Inferior parietal cortex (tissue), 1 donor: Measurements from ENCODE around the gene IFRD1.

Experiments used
- DNase-seq: peaks from one replicate; pipeline ENCODE4 v3.0.0-alpha.2; 2016; ENCODE audit errors: extremely low spot score

IFRD1 gene

GRCh38 chr7:112487457-112488263, 37.4 kb downstream of the IFRD1 start:
- no peak for DNase-seq

DNA sequence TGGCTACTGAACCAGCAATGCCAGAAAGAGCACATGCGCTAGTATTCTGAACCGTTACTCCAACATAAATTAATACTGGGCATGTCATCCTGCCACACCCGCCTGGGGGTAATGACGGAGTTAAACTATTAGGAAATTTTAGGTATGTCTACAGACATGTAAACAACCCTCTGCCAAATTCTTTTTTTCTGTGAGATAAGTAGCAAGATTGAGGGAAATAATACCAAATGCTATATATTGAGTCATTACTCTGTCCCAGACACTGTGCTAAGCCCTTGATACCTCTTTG, 37.9 kb downstream of the IFRD1 start:
- no peak for DNase-seq

- no peak for DNase-seq
Measured at GRCh38 chr7:112492186-112492585, 41.9 kb downstream of the IFRD1 start.

GRCh38 chr7:112494656-112495055, 44.4 kb downstream of the IFRD1 start:
- no peak for DNase-seq

- no peak for DNase-seq
Measured at GRCh38 chr7:112495156-112495788, 45.0 kb downstream of the IFRD1 start.

DNA sequence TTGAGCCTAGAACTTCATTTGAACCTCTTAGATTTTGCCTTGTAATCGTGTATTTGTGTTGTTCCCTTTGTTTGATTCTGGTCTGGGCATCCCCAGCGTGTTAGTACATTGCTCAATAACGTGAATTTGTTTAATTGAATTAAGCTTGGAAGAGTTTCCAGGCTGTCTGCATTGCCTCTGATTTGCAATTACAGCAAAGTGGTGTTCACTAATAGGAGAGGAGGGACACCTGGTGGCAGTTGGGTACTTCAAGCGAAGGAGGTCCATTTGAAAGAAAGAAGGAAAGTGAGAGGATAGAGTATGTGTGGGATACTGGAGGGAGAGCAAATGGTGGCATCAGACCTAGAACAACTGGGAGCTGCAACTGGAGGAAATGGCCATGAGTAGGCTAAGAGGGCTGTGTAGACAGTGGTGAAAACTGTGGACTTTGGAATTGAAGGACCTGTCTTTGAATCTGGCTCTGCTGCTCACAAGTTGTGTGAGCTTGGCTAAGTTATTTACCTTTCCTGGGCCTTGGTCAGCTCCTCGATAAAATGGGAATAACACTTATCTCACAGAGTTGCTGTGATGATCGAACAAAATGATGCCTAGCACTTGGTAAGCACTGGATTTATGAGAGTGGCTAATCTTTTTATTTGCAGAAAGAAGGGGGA, 45.7 kb downstream of the IFRD1 start:
- DNase-seq, result peak; percentile 74

DNA sequence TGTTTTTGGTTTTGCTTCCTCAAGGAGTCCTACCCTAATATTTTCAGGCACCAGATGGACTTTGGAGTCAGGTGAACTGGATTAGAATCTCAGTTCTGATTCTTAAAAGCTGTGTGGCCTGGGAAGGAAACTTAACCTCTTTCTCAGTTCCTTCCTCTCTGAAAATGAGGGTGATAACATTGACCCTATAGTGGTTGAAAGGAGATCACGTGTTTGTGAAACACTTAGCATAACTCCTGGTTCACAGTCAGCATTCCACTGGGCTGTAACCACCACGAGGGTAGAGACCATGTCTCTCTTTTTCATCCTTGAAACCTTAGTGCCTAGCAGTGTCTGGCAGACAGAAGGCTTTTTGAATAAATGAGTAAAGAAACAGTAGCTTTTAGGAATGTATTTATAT, 47.2 kb downstream of the IFRD1 start:
- DNase-seq, result no peak

- no peak for DNase-seq
Measured at GRCh38 chr7:112500619-112501018, 50.4 kb downstream of the IFRD1 start.

GRCh38 chr7:112501801-112502503, 51.7 kb downstream of the IFRD1 start:
- no peak for DNase-seq

DNA sequence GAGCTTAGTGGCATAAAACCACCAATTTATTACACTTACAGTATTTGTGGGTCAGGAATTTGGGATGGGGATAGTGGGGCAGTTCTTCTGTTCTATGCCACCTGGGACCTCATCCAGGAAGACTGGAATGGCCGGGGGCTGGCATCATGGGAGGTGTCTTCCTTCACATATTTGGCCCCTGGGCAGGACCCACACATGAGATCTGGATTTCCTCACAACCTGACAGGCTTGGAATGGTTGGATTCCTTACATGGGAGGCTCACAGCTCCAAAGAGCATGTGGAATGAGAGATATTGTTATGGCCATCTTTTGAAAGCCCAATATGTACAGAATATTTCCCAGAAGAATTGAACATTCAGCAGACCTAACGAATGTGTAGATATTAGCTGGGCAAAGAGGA, 52.4 kb downstream of the IFRD1 start:
- DNase-seq, result no peak

GRCh38 chr7:112503361-112503972, 53.2 kb downstream of the IFRD1 start:
- no peak for DNase-seq

DNA sequence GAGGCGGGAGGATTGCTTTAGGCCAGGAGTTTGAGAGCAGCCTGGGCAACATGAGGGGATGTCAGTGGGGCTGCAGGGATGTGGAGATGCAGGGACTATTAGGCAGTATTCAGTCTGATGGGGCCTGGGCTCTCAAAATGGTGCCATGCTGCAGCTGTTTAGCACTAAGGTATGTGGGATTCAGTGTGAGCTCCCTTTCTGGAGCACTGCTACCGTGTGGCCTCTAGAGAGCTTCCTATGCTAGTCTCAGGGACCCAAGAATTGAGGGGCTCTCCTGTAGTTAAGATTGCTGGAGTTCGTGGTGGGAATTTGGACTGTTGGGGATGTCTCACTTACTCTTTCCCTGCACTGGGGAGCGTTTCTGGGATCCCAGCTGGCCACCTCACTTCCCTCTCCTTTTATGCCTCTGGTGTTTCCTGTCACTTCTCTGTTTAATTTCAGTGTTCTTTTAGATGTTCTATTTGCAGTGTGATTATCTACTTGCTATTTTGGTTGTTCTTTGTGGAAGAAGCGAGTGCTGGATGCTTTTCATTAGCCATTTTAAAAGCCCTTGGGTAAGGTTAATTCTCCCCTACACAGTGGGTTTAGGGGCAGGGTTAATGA, 53.9 kb downstream of the IFRD1 start:
- DNase-seq, result no peak

- DNase-seq, result peak; percentile 38
Measured at GRCh38 chr7:112505495-112505894, 55.2 kb downstream of the IFRD1 start.

GRCh38 chr7:112508404-112508803, 58.1 kb downstream of the IFRD1 start:
- DNase-seq, result no peak

DNA sequence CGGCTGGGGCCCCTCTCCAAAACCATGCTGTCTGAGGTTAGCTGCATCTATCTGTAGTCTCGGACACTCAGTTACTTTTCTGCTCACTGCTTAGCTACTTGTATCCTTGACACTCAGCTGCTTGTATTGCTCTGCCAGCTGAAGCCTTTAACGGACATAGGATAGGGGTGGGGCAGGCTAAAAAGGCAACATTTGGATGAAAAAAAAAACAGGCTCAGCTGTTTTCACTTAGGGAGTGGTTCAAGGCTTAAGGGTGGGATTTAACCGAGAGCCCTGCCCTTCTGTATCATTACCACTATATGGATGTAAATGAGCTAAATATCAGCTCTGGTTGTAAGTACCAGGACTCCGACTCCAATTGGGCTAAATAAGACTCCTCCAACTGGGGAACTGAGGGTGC, 59.1 kb downstream of the IFRD1 start:
- no peak for DNase-seq

- peak; percentile 36 for DNase-seq
Measured at GRCh38 chr7:112510001-112510742, 59.9 kb downstream of the IFRD1 start.

GRCh38 chr7:112510743-112511110, 60.5 kb downstream of the IFRD1 start:
- peak; percentile 13 for DNase-seq

GRCh38 chr7:112511451-112512202, 61.4 kb downstream of the IFRD1 start:
- DNase-seq, result no peak

- peak; percentile 13 for DNase-seq
Measured at GRCh38 chr7:112512451-112513210, 62.4 kb downstream of the IFRD1 start.
